Keratinocyte (primary cell): ENCODE results near the gene FAM110D. TPM values are rescaled to one million over a fixed set of nuclear protein-coding genes. Genes with fewer than 3 reads are reported as not detected.
A peak's percentile ranks its signal among the peaks of the same experiment; 100 is the strongest.

Experiments
- DNase-seq: peaks from one replicate; pipeline ENCODE4 v3.0.0-alpha.2; 2011; ENCODE audit warnings: low read depth, missing footprints, low spot score
- FAIRE-seq: peaks from 2 replicates; lab custom pipeline; 2011; peaks lifted over from hg19 to GRCh38; lab: Jason Lieb, UNC
- H2AFZ ChIP-seq: 2 replicates; pipeline ENCODE4 v1.6.0; 2012; ENCODE audit warnings: low read length, control low read depth, inconsistent platforms; ENCODE audit not compliant: control insufficient read depth
- H3K27ac ChIP-seq: 2 replicates; pipeline ENCODE4 v1.5.1; 2011; ENCODE audit warnings: low read length; ENCODE audit not compliant: control insufficient read depth, insufficient read depth
- H3K27me3 ChIP-seq: 3 replicates; pipeline ENCODE4 v1.6.0; 2011; ENCODE audit warnings: low read length; ENCODE audit not compliant: control insufficient read depth, insufficient read depth; ENCODE audit errors: extremely low read depth
- H3K36me3 ChIP-seq, 2 experiments: 2 replicates in 1 of 2; 3 replicates in 1 of 2; pipeline ENCODE4 v1.5.1; 2011; ENCODE audit warnings: low read length in 2 of 2, mild to moderate bottlenecking in 1 of 2; ENCODE audit not compliant: control insufficient read depth in 2 of 2, insufficient read depth in 2 of 2; ENCODE audit errors: extremely low read depth in 1 of 2
- H3K4me1 ChIP-seq: 3 replicates; pipeline ENCODE4 v1.5.1; 2011; ENCODE audit warnings: low read length; ENCODE audit not compliant: control insufficient read depth, insufficient read depth; ENCODE audit errors: extremely low read depth
- H3K4me2 ChIP-seq: 3 replicates; pipeline ENCODE4 v1.6.0; 2011; ENCODE audit warnings: low read depth, low read length; ENCODE audit not compliant: control insufficient read depth, insufficient read depth; ENCODE audit errors: extremely low read depth
- H3K4me3 ChIP-seq, 3 experiments: fragments of 200-600 bp in 1 of 3; sonication (generic) in 1 of 3; 2 replicates in 2 of 3; 3 replicates in 1 of 3; pipeline ENCODE4 v1.5.1; 2011 to 2016; ENCODE audit warnings: low read length in 3 of 3, mild to moderate bottlenecking in 3 of 3, control low read depth in 2 of 3, inconsistent platforms in 1 of 3, low read depth in 1 of 3, mixed read lengths in 1 of 3, mixed run types in 1 of 3, moderate library complexity in 1 of 3; ENCODE audit not compliant: control insufficient read depth in 2 of 3, insufficient read depth in 2 of 3; ENCODE audit errors: extremely low read depth in 1 of 3
- H3K79me2 ChIP-seq: 2 replicates; pipeline ENCODE4 v1.6.0; 2012; ENCODE audit warnings: low read length; ENCODE audit not compliant: control insufficient read depth, insufficient read depth
- H3K9ac ChIP-seq: 3 replicates; pipeline ENCODE4 v1.6.0; 2011; ENCODE audit warnings: low read length; ENCODE audit not compliant: control insufficient read depth, insufficient read depth; ENCODE audit errors: extremely low read depth
- H3K9me1 ChIP-seq: 3 replicates; pipeline ENCODE4 v1.6.0; 2011; ENCODE audit warnings: low read length; ENCODE audit not compliant: control insufficient read depth, insufficient read depth; ENCODE audit errors: extremely low read depth
- H3K9me3 ChIP-seq: 2 replicates; pipeline ENCODE4 v1.5.1; 2012; ENCODE audit warnings: low read depth, low read length; ENCODE audit not compliant: control insufficient read depth
- H4K20me1 ChIP-seq: 3 replicates; pipeline ENCODE4 v1.6.0; 2011; ENCODE audit warnings: low read length; ENCODE audit not compliant: control insufficient read depth, insufficient read depth; ENCODE audit errors: extremely low read depth
- CTCF ChIP-seq, 3 experiments: IDR thresholded peaks in 1 of 3; conservative IDR thresholded peaks in 1 of 3; optimal IDR thresholded peaks in 1 of 3; 2 replicates in 2 of 3; 3 replicates in 1 of 3; pipeline versions ENCODE3 to v1.5.1; 2011; ENCODE audit warnings: low read length in 3 of 3, mild to moderate bottlenecking in 3 of 3, moderate library complexity in 2 of 3, control low read depth in 1 of 3, inconsistent platforms in 1 of 3; ENCODE audit not compliant: insufficient read depth in 2 of 3; ENCODE audit errors: extremely low read depth in 1 of 3
- EZH2 ChIP-seq: IDR thresholded peaks from one replicate; pipeline ENCODE4 v1.6.1; 2012; ENCODE audit warnings: inconsistent platforms, mild to moderate bottlenecking, low read length, moderate library complexity
- dilution Hi-C: fragments of 300-500 bp; cut with MboI; formaldehyde crosslinking; loops from one replicate; pipeline ENCODE4 v1.7.0; 2020; ENCODE audit warnings: low sequenced_read_pairs; ENCODE audit not compliant: extremely low pct_ligation_motif_present
- polyA plus RNA-seq, 5 experiments: library from polyadenylated mRNA; depleted of rRNA in 3 of 5; stranded (reverse) in 3 of 5; stranded (forward) in 1 of 5; unstranded in 1 of 5; fragments of >200 nt; gene quantifications; 1 replicate in 1 of 5; 2 replicates in 3 of 5; 3 replicates in 1 of 5; pipeline versions ENCODE4 v1.2.1 to v1.2.3, GENCODE V29; 2011 to 2012; ENCODE audit warnings: missing spikeins in 2 of 5, low read depth in 1 of 5, low replicate concordance in 1 of 5

The FAM110D gene
- polyA plus RNA-seq, 1 donor (not counting 4 experiments of a cell fraction or from before 2014, with no cell fraction given): not detected

- H2AFZ ChIP-seq: no peak overlapping the region
- dilution Hi-C loops: no loop called here
- FAIRE-seq (no peak), DNase-seq (no peak)
- H3K36me3 ChIP-seq: peaks cover 0 to 8% of the 10 kb centered on the region in 2 experiments
- no peak overlapping the region for H3K4me2 ChIP-seq
- no peak overlapping the region for H3K4me3 ChIP-seq
- H3K9me3 ChIP-seq: no peaks in the 10 kb centered on the region
- no peak for TF ChIP-seq CTCF (optimal IDR thresholded peaks at IDR 0.05 in 1 of 3, IDR thresholded peaks at IDR 0.05 in 1 of 3, conservative IDR thresholded peaks at IDR 0.05 in 1 of 3; ENCODE audit: extremely low read depth in 1 of 3, insufficient read depth in 2 of 3, low read length in 3 of 3)
- no peak for TF ChIP-seq EZH2
- H3K4me1 ChIP-seq: peaks cover 13% of the 10 kb centered on the region
- no peak overlapping the region for H3K27ac ChIP-seq
- H4K20me1 ChIP-seq: no peaks in the 10 kb centered on the region
- H3K9me1 ChIP-seq: no peaks in the 10 kb centered on the region
- no peak overlapping the region for H3K9ac ChIP-seq
- peaks cover 17% of the 10 kb centered on the region for H3K79me2 ChIP-seq
- H3K27me3 ChIP-seq: peaks cover 8% of the 10 kb centered on the region
Observed at GRCh38 chr1:26166719-26167281, 7.9 kb downstream of the FAM110D start.

GRCh38 chr1:26168410-26169197 lies 9.7 kb downstream of the FAM110D start, which contains the start of gene C1orf232:
C1orf232 (minus strand) TSS chr1:26168963; CDS start chr1:26168499, 464 bp downstream.
- FAIRE-seq: no peak
- H2AFZ ChIP-seq: peak within 1 kb of the TSS; percentile 85
- H3K4me3 ChIP-seq: peak within 1 kb of the TSS; percentile 64 to 94 (median 80)
- peaks cover 0 to 10% of the 10 kb centered on the region in 2 experiments for H3K36me3 ChIP-seq
- TF ChIP-seq EZH2 (no peak), CTCF (optimal IDR thresholded peaks at IDR 0.05 in 1 of 3, IDR thresholded peaks at IDR 0.05 in 1 of 3, conservative IDR thresholded peaks at IDR 0.05 in 1 of 3; ENCODE audit: extremely low read depth in 1 of 3, insufficient read depth in 2 of 3, low read length in 3 of 3) (no peak)
- DNase-seq: no peak
- no peaks in the 10 kb centered on the region for H4K20me1 ChIP-seq
- no peaks in the 10 kb centered on the region for H3K9me1 ChIP-seq
- H3K27me3 ChIP-seq: no peaks in the 10 kb centered on the region
- no peaks in the 10 kb centered on the region for H3K9me3 ChIP-seq
- H3K4me1 ChIP-seq: peaks cover 11% of the 10 kb centered on the region
- dilution Hi-C loops: no loop called here
- peaks cover 17% of the 10 kb centered on the region for H3K79me2 ChIP-seq
- H3K9ac ChIP-seq: peak within 1 kb of the TSS; percentile 89
- H3K27ac ChIP-seq: peak within 1 kb of the TSS; percentile 60
- peak within 1 kb of the TSS; percentile 78 for H3K4me2 ChIP-seq
